HG03175 (cell line): Measurements from ENCODE around the gene PLA2G4B.

Experiments used
- ATAC-seq: cut with Tn5 transposase; IDR thresholded peaks from one replicate; pipeline ENCODE4 v1.9.1; 2021; ENCODE audit warnings: mild to moderate bottlenecking, moderate library complexity; ENCODE audit not compliant: unreplicated experiment

The PLA2G4B gene

GRCh38 chr15:41809121-41809520, 29.5 kb upstream of the PLA2G4B start:
- no peak for ATAC-seq

- ATAC-seq = no peak
Measured at GRCh38 chr15:41809526-41810220, 29.0 kb upstream of the PLA2G4B start.

- no peak for ATAC-seq
Measured at GRCh38 chr15:41810651-41811431, 27.8 kb upstream of the PLA2G4B start.

GRCh38 chr15:41811432-41812195, 27.0 kb upstream of the PLA2G4B start:
- ATAC-seq = no peak

- no peak for ATAC-seq
Measured at GRCh38 chr15:41812820-41813375, 25.7 kb upstream of the PLA2G4B start.

- no peak for ATAC-seq
Measured at GRCh38 chr15:41813426-41813825, 25.2 kb upstream of the PLA2G4B start.

- no peak for ATAC-seq
Measured at GRCh38 chr15:41814534-41814933, 24.1 kb upstream of the PLA2G4B start.

- no peak for ATAC-seq
Measured at GRCh38 chr15:41816788-41817187, 21.9 kb upstream of the PLA2G4B start.

GRCh38 chr15:41817327-41817726, 21.3 kb upstream of the PLA2G4B start:
- no peak for ATAC-seq

GRCh38 chr15:41817781-41818180, 20.9 kb upstream of the PLA2G4B start:
- no peak for ATAC-seq

GRCh38 chr15:41819455-41820050, 19.1 kb upstream of the PLA2G4B start:
- no peak for ATAC-seq

- no peak for ATAC-seq
Measured at GRCh38 chr15:41820791-41821423, 17.7 kb upstream of the PLA2G4B start.

- ATAC-seq = no peak
Measured at GRCh38 chr15:41821831-41822230, 16.8 kb upstream of the PLA2G4B start.

GRCh38 chr15:41822471-41822870, 16.2 kb upstream of the PLA2G4B start:
- ATAC-seq = no peak

- ATAC-seq = no peak
Measured at GRCh38 chr15:41822957-41823356, 15.7 kb upstream of the PLA2G4B start.

- ATAC-seq = no peak
Measured at GRCh38 chr15:41823502-41823901, 15.1 kb upstream of the PLA2G4B start.

- no peak for ATAC-seq
Measured at GRCh38 chr15:41824062-41824745, 14.4 kb upstream of the PLA2G4B start.

- ATAC-seq = no peak
Measured at GRCh38 chr15:41825145-41825544, 13.5 kb upstream of the PLA2G4B start.

GRCh38 chr15:41825572-41826535, 12.8 kb upstream of the PLA2G4B start:
- ATAC-seq = no peak
